Bronchial epithelial cell (primary cell): ENCODE measurements around the gene MELK. TPM values are rescaled to one million over a fixed set of nuclear protein-coding genes. Genes with fewer than 3 reads are reported as not detected.
"Not testable (repeated sequence)": the region's sequence is repeated elsewhere in the genome, so short reads cannot be mapped to it uniquely, and the experiment has no call there.

Experiments
- DNase-seq: peaks from one replicate; pipeline ENCODE4 v3.0.0-alpha.2; 2010; ENCODE audit warnings: low read depth
- FAIRE-seq: peaks from 2 replicates; lab custom pipeline; 2011; peaks lifted over from hg19 to GRCh38; lab: Jason Lieb, UNC
- H3K27me3 ChIP-seq: 2 replicates; pipeline ENCODE4 v1.5.1; 2011; ENCODE audit warnings: low read length; ENCODE audit not compliant: control insufficient read depth, insufficient read depth
- H3K36me3 ChIP-seq: 2 replicates; pipeline ENCODE4 v1.5.1; 2011; ENCODE audit warnings: low read length; ENCODE audit not compliant: control insufficient read depth, insufficient read depth
- H3K4me3 ChIP-seq: 2 replicates; pipeline ENCODE4 v1.5.1; 2011; ENCODE audit warnings: mild to moderate bottlenecking, low read depth, low read length, control low read depth
- CTCF ChIP-seq: IDR thresholded peaks from 2 replicates; pipeline ENCODE4 v1.5.1; 2011; ENCODE audit warnings: mild to moderate bottlenecking, moderate library complexity, low read length, control low read depth, inconsistent platforms; ENCODE audit not compliant: insufficient read depth, severe bottlenecking
- total RNA-seq: library from RNA; depleted of rRNA; stranded (reverse); fragments of >200 nt; gene quantifications from 2 replicates; pipeline ENCODE4 v1.2.1, GENCODE V29; 2014

The MELK gene
- 8.2 and 12.8 TPM in 2 replicates for total RNA-seq

- H3K4me3 ChIP-seq: peak within 1 kb of the TSS; percentile 92
- H3K36me3 ChIP-seq: no peaks in the 10 kb centered on the region
- DNase-seq: peak; percentile 52
- TF ChIP-seq CTCF: no peak
- no peak for FAIRE-seq
- no peaks in the 10 kb centered on the region for H3K27me3 ChIP-seq
Measured at GRCh38 chr9:36572515-36573418, at the start of gene MELK. Gene MELK (plus strand): TSS chr9:36572895. CDS start chr9:36581682, 8,787 bp downstream.

DNA sequence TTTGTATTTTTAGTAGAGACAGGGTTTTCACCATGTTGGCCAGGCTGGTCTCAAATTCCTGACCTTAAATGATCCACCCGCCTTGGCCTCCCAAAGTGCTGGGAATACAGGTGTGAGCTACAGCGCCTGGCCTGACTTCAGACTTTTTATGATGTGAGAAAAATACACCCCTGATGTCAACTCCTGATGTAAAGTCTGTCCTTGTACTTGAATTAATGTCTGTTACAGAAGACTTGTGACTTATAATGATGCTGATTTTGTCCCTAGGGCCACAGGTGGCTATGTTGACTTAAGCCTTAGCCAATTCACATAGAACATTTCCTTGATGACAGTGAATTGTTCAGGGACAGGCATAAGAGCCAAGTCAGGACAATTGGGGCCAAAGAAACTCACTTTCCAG lies 42.5 kb upstream of the MELK start:
- FAIRE-seq (no peak), DNase-seq (no peak)
- Histone ChIP-seq H3K27me3 (no peaks in the 10 kb centered on the region), H3K4me3 (no peak overlapping the region), H3K36me3 (no peaks in the 10 kb centered on the region)
- TF ChIP-seq CTCF: no peak

GRCh38 chr9:36532353-36532752 lies 40.3 kb upstream of the MELK start:
- no peak for TF ChIP-seq CTCF
- H3K4me3 ChIP-seq: no peak overlapping the region
- no peaks in the 10 kb centered on the region for H3K36me3 ChIP-seq
- FAIRE-seq (no peak), DNase-seq (no peak)
- no peaks in the 10 kb centered on the region for H3K27me3 ChIP-seq

DNA sequence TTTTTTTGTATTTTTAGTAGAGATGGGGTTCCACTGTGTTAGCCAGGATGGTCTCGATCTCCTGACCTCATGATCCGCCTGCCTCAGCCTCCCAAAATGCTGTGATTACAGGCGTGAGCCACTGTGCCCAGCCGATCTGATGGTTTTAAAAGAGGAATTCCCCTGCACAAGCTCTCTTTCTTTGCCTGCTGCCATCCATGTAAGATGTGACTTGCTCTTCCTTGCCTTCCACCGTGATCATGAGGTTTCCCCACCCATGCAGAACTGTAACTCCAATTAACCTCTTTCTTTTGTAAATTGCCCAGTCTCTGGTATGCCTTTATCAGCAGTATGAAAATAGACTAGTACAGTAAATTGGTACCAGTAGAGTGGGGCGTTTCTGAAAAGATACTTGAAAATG lies 39.0 kb upstream of the MELK start:
- H3K36me3 ChIP-seq, H3K4me3 ChIP-seq, FAIRE-seq, DNase-seq, H3K27me3 ChIP-seq: not testable (repeated sequence)

- H3K27me3 ChIP-seq: no peaks in the 10 kb centered on the region
- no peaks in the 10 kb centered on the region for H3K36me3 ChIP-seq
- H3K4me3 ChIP-seq: no peak overlapping the region
- no peak for TF ChIP-seq CTCF
- no peak for DNase-seq
- no peak for FAIRE-seq
Measured at GRCh38 chr9:36535107-36535506, 37.6 kb upstream of the MELK start.

- Histone ChIP-seq H3K27me3 (no peaks in the 10 kb centered on the region), H3K4me3 (no peak overlapping the region), H3K36me3 (no peaks in the 10 kb centered on the region)
- DNase-seq (no peak), FAIRE-seq (no peak)
- no peak for TF ChIP-seq CTCF
Measured at GRCh38 chr9:36537861-36538260, 34.8 kb upstream of the MELK start.
